GM15510 (cell line): ENCODE measurements around the gene TTLL12.

Experiments
- POLR2A ChIP-seq: IDR thresholded peaks from 3 replicates; pipeline ENCODE4 v1.6.1; 2011; ENCODE audit warnings: borderline replicate concordance; ENCODE audit not compliant: insufficient read length; ENCODE audit errors: extremely low read depth

TTLL12 gene

GRCh38 chr22:43187171-43188099 lies 501 bp upstream of the TTLL12 start:
- TF ChIP-seq POLR2A: peak; percentile 98

- TF ChIP-seq POLR2A: no peak
Observed at GRCh38 chr22:43185860-43186261, 1.1 kb downstream of the TTLL12 start.

GRCh38 chr22:43183496-43184277 lies 3.2 kb downstream of the TTLL12 start:
- TF ChIP-seq POLR2A: no peak

GRCh38 chr22:43182726-43183125 lies 4.2 kb downstream of the TTLL12 start:
- no peak for TF ChIP-seq POLR2A

- no peak for TF ChIP-seq POLR2A
Observed at GRCh38 chr22:43182118-43182517, 4.8 kb downstream of the TTLL12 start.

- no peak for TF ChIP-seq POLR2A
Observed at GRCh38 chr22:43181321-43182076, 5.4 kb downstream of the TTLL12 start.

- no peak for TF ChIP-seq POLR2A
Observed at GRCh38 chr22:43180670-43181069, 6.3 kb downstream of the TTLL12 start.

GRCh38 chr22:43179911-43180195 lies 7.1 kb downstream of the TTLL12 start:
- TF ChIP-seq POLR2A: no peak

GRCh38 chr22:43179146-43179910 lies 7.6 kb downstream of the TTLL12 start:
- TF ChIP-seq POLR2A: no peak

GRCh38 chr22:43177479-43177878 lies 9.5 kb downstream of the TTLL12 start:
- TF ChIP-seq POLR2A: no peak

- TF ChIP-seq POLR2A: no peak
Observed at GRCh38 chr22:43176090-43176489, 10.8 kb downstream of the TTLL12 start.

- TF ChIP-seq POLR2A: no peak
Observed at GRCh38 chr22:43174941-43175531, 11.9 kb downstream of the TTLL12 start.

GRCh38 chr22:43173976-43174720 lies 12.8 kb downstream of the TTLL12 start:
- no peak for TF ChIP-seq POLR2A
